ENCODE measurements around the gene HS3ST4.

The HS3ST4 gene

GRCh38 chr16:25817295-25817694, 125.5 kb downstream of the HS3ST4 start:
- FAIRE-seq (no peak), DNase-seq (ENCODE audit: low spot score) (no peak)

- DNase-seq (ENCODE audit: low spot score) (no peak), FAIRE-seq (no peak)
These were observed 126.1 kb downstream of the HS3ST4 start for GRCh38 chr16:25817876-25818275.

GRCh38 chr16:25823891-25824290, 132.1 kb downstream of the HS3ST4 start:
- peak; percentile 47 for DNase-seq (ENCODE audit: low spot score)
- no peak for FAIRE-seq

GRCh38 chr16:25827709-25828108, 135.9 kb downstream of the HS3ST4 start:
- FAIRE-seq (no peak), DNase-seq (ENCODE audit: low spot score) (no peak)

- no peak for DNase-seq (ENCODE audit: low spot score)
- FAIRE-seq = no peak
These were observed 136.8 kb downstream of the HS3ST4 start for GRCh38 chr16:25828510-25828909.

- FAIRE-seq (no peak), DNase-seq (ENCODE audit: low spot score) (no peak)
These were observed 140.5 kb downstream of the HS3ST4 start for GRCh38 chr16:25832291-25832690.

DNA sequence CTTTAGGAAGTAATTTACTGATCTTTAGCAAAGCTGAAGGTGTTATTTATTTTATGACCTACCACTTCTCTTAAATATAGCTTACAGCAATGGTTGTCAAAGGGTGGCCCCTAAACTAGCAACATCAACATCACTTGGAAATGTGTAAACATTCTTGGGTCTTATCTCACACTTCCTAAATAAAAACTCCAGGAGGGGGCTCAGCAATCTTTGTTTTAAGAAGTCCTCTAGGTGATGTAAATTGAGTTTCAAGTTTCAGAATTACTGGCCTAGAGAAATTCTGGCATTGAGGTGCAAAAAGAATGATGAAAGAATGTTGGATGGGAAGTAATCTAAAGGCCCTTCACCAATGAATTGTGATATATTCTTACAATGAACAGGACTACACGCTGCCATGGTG, 142.3 kb downstream of the HS3ST4 start:
- DNase-seq (ENCODE audit: low spot score) (no peak), FAIRE-seq (no peak)

DNA sequence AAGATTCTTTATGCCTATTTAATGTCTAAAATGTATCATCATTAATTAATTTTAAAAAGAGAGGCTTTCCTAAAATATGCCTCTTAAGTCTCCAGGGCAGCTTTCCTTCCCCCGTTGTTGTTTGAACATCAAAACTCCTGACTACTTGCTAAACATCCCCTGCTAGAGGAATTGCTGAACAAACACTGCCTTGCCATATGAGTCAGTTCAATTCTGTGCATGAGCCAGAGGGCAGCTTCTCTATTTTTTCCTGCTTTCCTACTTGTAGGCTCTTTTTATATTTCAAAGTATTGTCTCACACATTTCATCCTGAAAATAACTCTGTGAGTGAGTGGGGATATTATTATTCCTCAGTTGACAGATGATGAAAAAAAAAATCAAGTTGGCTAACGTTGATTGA, 143.4 kb downstream of the HS3ST4 start:
- FAIRE-seq (no peak), DNase-seq (ENCODE audit: low spot score) (no peak)

GRCh38 chr16:25838724-25839186, 147.0 kb downstream of the HS3ST4 start:
- FAIRE-seq = no peak
- peak; percentile 30 for DNase-seq (ENCODE audit: low spot score)

- FAIRE-seq = no peak
- DNase-seq (ENCODE audit: low spot score) = no peak
These were observed 150.0 kb downstream of the HS3ST4 start for GRCh38 chr16:25841761-25842160.

DNA sequence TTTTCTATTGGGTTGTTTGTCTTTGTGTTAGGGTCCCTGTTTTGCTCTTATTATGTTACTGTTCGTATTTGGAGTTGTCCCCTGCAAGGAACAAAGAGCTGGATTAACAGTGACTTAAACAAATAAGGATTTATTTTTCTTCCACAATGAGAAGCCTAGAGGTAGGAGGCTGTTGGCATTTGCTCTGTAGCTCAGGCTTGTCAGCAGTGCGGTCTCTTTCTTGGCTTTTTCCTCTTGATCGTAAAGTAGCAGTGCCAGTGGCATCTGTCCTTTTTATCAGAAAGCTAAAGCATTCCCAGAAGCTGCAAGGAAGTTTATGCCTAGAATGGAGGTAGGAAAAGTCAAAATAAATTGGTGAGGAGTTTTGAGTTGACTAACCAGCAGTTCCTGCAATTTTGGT, 154.1 kb downstream of the HS3ST4 start:
- no peak for DNase-seq (ENCODE audit: low spot score)
- no peak for FAIRE-seq

DNA sequence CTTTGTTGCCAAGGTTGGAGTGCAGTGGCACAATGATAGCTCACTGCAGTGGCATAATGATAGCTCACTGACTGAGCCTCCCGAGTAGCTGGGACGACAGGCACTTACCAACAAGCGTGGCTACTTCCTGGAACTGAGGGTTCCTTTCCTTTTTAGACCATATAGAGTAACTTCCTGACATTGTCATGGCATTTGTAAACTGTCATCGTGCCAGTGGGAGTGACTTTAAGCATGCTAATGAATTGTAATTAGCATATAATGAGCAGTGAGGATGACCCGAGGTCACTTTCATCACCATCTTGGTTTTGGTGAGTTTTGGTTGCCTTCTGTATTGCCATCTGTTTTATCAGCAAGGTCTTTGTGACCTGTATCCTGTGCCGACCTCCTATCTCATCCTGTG, 162.4 kb downstream of the HS3ST4 start:
- DNase-seq (ENCODE audit: low spot score) (no peak), FAIRE-seq (no peak)

GRCh38 chr16:25855063-25855462, 163.3 kb downstream of the HS3ST4 start:
- FAIRE-seq (no peak), DNase-seq (ENCODE audit: low spot score) (no peak)

- DNase-seq (ENCODE audit: low spot score) = no peak
- no peak for FAIRE-seq
These were observed 164.1 kb downstream of the HS3ST4 start for GRCh38 chr16:25855818-25856217.

DNA sequence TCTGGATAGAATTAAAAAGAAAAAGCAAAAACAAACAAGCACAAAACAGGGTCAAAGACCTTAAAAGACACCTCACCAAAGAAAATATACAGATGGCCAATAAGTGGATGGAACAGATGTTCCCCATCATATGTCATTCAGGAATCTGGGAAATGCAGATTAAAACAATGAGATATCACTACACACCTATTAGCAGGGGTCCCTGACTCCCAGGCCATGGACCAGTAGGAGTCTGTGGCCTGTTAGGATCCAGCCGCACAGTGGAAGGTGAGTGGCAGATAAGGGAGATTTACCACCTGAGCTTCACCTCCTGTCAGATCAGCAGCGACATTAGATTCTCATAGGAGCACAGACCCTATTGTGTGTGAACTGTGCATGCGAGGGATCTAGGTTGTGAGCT, 167.9 kb downstream of the HS3ST4 start:
- no peak for FAIRE-seq
- DNase-seq (ENCODE audit: low spot score) = no peak

DNA sequence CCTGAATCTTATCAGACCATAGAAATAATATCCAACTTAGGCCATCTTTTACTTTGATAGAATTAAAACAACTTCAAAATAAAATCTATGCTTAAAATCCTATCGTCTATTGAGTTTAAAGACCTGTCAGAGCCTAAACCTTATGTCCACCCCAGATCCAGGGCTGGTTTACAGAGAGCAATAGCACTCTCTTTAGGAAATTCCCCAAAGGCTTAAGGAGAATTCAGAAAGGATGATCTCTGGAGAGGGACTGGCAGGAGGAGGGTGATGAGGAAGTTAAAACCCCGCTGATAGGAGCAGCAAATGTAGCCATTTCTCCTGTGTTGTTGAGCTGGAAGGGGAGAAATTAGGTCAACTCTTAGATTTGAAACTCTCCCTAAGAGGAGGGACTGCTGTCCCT, 175.3 kb downstream of the HS3ST4 start:
- DNase-seq (ENCODE audit: low spot score) = no peak
- FAIRE-seq = no peak

DNA sequence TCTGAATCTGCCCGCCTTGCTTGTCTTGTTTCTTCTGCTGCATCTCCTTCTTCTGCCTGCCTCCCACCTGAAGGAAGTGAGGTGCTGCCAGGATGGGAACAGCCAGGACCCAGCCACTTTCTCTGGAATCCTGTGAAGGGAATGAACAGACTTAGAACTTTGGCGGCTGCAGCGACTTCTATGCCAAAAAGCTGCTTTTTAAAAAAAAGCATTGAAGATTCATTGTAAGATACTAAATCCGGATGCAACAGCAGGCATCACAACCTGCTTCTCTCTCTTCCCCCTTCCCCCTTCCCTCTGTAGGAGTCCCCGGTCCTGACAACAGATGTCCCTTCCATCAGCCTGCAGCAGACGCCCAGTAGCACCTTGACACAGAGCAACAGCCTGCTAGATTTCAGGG, 176.3 kb downstream of the HS3ST4 start:
- DNase-seq (ENCODE audit: low spot score) (no peak), FAIRE-seq (no peak)

DNA sequence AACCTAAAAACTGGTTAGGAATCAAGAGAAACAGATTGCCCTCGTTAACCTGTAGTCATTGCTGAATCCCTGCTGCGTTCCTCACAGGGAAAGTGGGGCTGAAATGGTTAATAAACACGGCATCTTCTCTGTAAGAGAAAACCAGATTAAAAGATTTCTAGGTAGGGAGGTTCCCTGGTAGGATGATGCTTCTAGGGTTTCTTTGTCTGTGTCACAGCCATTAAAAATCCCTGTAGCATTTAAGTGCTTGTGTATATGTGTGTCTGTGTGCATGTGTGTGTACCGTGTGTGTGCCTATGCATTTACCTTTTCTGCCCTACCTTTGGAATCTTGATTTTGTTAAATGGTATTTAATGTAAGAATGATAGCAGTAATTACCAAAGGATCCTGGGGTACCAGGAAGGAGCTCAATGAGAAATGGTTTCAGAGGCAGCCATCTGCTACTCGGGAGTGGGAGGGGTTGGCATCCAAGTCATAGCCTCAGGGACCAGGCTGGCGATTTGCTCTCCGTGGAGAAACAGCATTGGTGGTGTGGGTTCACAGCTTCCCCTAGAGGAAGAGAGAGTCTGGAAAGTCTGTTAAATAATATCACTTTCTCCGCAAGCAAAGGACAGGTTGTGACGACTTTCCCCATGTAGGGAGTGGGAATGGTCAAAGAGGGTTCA, 177.1 kb downstream of the HS3ST4 start:
- no peak for FAIRE-seq
- DNase-seq (ENCODE audit: low spot score) = no peak

DNA sequence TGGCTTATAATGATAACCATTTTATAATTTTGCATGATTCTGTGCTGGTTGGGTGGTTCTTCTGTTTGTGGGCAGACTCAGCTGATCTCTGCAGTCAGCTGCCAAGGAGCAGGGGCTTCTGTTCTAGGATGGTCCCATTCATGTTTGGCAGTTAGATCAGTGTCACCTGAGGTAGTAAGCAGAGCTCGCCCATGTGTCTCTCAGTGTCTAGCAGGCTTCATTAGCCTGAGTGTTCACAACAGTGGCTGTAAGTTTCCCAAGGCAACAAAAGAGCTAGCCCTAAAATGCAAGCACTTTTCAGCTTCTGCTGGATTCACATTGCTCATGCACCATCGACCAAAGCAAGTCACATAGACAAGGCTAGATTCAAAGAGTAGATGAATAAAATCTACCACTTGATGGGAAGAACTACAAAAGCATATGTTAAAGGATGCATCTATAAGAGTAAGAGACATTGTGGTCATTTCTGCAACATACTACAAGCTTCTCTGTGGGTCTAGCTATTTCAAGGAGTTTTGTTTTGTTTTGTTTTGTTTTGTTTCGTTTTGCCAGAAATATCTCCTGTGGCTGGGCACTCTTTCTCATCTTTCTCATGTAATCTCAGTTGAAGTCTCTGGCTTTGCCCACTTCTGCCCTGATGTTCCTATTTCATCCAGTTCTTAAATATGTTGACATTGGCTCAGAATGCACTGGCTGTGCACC, 180.8 kb downstream of the HS3ST4 start:
- DNase-seq (ENCODE audit: low spot score) (no peak), FAIRE-seq (no peak)

DNA sequence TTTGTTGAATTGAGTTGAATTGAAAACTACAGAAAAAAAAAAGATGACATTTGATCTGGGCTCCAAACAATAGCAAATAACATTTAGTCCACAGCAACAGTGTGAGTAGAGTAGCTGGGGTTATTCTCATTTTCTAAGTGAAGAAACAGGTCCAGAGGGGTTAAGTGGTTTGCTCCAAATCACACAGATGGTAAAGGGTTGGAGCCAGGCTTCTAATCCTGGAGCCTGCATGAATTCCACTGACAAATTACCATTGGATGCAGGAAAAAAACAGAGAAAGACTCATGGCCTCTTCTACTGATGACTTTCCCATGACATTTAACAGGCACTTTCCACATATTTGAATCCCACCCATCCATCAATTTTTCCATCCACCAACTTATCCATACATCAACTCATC, 182.4 kb downstream of the HS3ST4 start:
- FAIRE-seq (no peak), DNase-seq (ENCODE audit: low spot score) (no peak)

DNA sequence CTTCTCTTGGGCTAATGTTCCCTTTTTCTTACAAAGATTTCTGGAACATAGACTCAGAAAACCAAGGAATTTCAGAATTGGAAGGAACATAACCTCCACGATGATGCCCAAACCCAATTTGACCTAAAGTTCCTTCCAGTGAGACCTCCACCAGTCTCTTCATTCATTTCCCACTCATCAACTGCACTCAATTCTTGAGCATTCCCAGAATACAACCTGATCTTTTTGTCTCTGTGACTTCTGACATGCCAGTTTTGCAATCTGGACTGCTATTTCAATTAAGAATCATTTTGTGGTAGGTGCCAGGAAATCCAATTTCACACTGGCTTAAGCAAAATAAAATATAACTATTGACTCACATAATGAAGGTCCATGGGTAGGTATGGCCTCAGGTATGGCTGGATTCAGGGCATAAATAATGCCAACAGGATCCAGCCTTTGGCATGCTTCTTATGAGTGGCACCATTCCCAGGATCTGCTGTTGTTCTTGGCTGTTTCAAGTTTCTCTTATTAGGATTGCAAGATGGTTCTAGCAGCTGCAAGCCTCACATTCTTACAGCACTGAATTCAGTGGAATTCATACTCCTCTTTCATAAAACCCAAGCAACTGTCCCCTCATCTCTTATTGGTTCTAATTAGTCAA, 184.3 kb downstream of the HS3ST4 start:
- FAIRE-seq = no peak

GRCh38 chr16:25877103-25877502, 185.3 kb downstream of the HS3ST4 start:
- no peak for DNase-seq (ENCODE audit: low spot score)
- FAIRE-seq = no peak

More for the DNA sequence above, 184.3 kb downstream of the HS3ST4 start:
- DNase-seq (ENCODE audit: low spot score) = no peak

DNA sequence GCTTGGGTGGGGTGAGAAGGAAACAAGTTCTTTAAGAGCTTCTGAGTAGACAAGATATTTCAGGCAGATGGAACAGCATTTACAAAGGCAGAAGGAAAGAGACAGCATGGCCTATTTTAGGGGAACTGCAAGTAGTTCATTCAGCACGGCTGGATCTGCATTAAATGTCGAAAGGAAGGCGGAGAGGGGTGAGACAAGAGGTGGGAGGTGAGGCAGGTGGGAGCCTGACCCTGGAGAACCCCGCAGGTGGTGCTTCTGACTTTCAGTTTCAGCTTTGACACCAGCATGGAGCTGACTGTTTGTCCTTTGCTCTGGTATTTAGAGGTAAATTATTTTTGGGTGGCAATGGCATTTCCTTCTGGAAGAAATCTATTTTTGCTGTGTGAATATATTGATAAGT, 194.8 kb downstream of the HS3ST4 start:
- DNase-seq (ENCODE audit: low spot score) (no peak), FAIRE-seq (no peak)
